ENCODE results near the gene CCDC92. TPM values are rescaled to one million over a fixed set of nuclear protein-coding genes. Genes with fewer than 3 reads are reported as not detected.

CCDC92 gene
- total and polyA plus RNA-seq, 10 of the 15 experiments (the other 5 are each of a cell fraction or from before 2014, with no cell fraction given), result 0.53 to 11.8 (median 4.2) TPM

DNA sequence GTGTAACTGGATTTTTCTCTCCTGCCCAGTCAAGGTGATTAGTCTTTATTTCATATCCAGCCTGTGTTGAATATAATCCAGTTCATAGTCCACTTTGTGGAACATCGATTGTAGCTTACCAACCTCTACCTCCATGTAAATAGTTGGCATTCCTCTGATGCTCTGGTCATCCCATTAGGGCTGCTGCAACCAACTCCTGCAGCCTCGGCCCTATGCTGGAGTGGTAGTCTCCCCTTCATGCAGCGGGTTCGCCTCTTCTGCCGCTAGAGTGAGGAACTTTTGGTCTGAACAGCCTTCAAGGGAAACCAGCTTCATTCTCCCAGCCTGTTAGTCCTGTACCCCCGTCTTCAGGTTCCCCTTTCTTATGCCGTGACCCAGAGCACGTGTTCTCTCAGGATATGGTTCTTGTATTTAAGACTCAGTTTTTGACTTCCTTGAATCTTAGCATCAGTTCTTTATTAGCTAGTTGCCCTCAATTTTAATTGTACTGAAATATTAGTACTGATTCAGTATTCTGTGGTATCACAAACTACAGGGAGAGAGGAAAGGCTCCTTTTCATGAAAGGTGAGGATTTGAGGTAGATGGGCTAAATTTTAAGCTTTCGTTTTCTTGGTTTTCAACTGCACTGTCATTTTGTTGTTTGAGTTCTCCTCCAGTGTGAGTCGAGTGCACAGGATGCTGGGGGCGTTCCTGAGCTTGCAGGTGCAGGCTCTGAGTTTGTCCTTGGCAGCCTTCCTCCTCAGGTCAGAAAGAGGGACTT, 33.6 kb upstream of the CCDC92 start (continued):
- TF ChIP-seq EZH2 (IDR thresholded peaks at IDR 0.05; ENCODE audit: borderline replicate concordance, control insufficient read depth, low read depth, low read length) (no peak), NBN (IDR thresholded peaks at IDR 0.05) (no peak), KAT2A (conservative IDR thresholded peaks at IDR 0.05; ENCODE audit: control insufficient read depth, low read depth, low read length) (no peak)
- TF ChIP-seq, protein P1, sequence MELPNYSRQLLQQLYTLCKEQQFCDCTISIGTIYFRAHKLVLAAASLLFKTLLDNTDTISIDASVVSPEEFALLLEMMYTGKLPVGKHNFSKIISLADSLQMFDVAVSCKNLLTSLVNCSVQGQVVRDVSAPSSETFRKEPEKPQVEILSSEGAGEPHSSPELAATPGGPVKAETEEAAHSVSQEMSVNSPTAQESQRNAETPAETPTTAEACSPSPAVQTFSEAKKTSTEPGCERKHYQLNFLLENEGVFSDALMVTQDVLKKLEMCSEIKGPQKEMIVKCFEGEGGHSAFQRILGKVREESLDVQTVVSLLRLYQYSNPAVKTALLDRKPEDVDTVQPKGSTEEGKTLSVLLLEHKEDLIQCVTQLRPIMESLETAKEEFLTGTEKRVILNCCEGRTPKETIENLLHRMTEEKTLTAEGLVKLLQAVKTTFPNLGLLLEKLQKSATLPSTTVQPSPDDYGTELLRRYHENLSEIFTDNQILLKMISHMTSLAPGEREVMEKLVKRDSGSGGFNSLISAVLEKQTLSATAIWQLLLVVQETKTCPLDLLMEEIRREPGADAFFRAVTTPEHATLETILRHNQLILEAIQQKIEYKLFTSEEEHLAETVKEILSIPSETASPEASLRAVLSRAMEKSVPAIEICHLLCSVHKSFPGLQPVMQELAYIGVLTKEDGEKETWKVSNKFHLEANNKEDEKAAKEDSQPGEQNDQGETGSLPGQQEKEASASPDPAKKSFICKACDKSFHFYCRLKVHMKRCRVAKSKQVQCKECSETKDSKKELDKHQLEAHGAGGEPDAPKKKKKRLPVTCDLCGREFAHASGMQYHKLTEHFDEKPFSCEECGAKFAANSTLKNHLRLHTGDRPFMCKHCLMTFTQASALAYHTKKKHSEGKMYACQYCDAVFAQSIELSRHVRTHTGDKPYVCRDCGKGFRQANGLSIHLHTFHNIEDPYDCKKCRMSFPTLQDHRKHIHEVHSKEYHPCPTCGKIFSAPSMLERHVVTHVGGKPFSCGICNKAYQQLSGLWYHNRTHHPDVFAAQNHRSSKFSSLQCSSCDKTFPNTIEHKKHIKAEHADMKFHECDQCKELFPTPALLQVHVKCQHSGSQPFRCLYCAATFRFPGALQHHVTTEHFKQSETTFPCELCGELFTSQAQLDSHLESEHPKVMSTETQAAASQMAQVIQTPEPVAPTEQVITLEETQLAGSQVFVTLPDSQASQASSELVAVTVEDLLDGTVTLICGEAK (IDR thresholded peaks at IDR 0.05; ENCODE audit: borderline replicate concordance), result no peak

DNA sequence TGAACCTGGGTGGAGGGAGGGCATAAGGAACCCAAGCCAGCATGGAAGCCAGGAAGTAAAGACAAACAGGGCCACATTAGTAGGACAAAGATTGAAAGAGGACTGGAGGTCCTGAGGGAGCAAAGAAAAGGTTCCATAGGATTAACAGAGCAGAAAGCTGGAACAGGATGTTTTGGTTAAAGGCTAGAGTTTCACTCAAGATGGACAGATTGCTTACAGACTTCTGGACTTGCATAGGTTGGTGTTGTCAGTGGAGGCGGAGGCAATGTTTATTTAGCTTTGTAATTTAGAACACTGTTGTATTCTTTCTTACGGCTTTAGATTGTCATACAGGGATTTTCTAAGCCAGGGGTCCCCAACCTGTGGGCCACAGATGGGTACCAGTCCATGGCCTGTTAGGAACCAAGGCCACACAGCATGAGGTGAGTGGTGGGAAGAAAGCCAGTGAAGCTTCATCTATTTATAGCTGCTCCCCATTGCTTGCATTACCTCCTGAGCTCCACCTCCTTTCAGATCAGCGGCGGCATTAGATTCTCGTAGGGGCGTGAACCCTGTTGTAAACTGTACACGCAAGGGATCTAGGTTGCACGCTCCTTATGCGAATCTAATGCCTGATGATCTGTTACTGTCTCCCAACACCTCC, 31.7 kb upstream of the CCDC92 start:
- Histone ChIP-seq H2AFZ (ENCODE audit: control insufficient read depth, low read depth, low read length) (no peak overlapping the region), H3K9me3 (replicated peaks; ENCODE audit: control insufficient read depth, insufficient read depth, low read length) (no peaks in the 10 kb centered on the region), H3K4me1 (ENCODE audit: control insufficient read depth, insufficient read depth, low read length) (peaks cover 14% of the 10 kb centered on the region), H3K79me2 (ENCODE audit: control insufficient read depth, insufficient read depth, low read length) (no peaks in the 10 kb centered on the region; the same call in 1 of the 2 replicates), H3K27ac (ENCODE audit: control insufficient read depth, insufficient read depth) (no peak overlapping the region), H4K20me1 (ENCODE audit: control insufficient read depth, insufficient read depth) (no peaks in the 10 kb centered on the region), H3K4me3 (no peak overlapping the region), H3K4me2 (ENCODE audit: control insufficient read depth, insufficient read depth) (no peak overlapping the region), H3K36me3 (ENCODE audit: control insufficient read depth in 2 of 2, insufficient read depth in 2 of 2, low read length in 1 of 2) (peaks cover 9 to 12% of the 10 kb centered on the region in 2 experiments), H3K9ac (ENCODE audit: control insufficient read depth, insufficient read depth, low read length) (no peak overlapping the region), H3K27me3 (replicated peaks in 1 of 2; ENCODE audit: control insufficient read depth in 2 of 2, insufficient read depth in 2 of 2, low read length in 1 of 2) (no peaks in the 10 kb centered on the region)
- BruUV-seq (replicated peaks), result no TSS peak
- in situ Hi-C loops (cut with MboI) (no loop called here), intact Hi-C loops (cut with micrococcal nuclease; ENCODE audit: unreplicated experiment) (no loop called here)
- no peak for DNase-seq (ENCODE audit: low read depth, low spot score)
- 99% methylated on average over 9 of the region's 9 CpGs for WGBS (ENCODE audit: insufficient coverage, insufficient replicate concordance, low lambda C conversion rate, missing lambda C conversion rate)
- CTCF ChIA-PET, result interaction anchor here (1.2 kb wide), 1 partner anchor 28 kb away, joined by 4 read pairs; no protein-coding TSS in a partner anchor
- ATAC-seq, result no peak
- RAD21 ChIA-PET (ENCODE audit: unreplicated experiment), result no interaction called here
- POLR2A ChIA-PET, result interaction anchor here (0.5 kb wide), 1 partner anchor 1126 kb away, joined by 5 read pairs; no protein-coding TSS in a partner anchor
- SMC1A ChIA-PET (ENCODE audit: uncharacterized antibody, unreplicated experiment), result no interaction called here
- FAIRE-seq, result no peak
- TF ChIP-seq RFX5 (IDR thresholded peaks at IDR 0.05; ENCODE audit: low read depth, low read length), result no peak
- TF ChIP-seq, protein P2, sequence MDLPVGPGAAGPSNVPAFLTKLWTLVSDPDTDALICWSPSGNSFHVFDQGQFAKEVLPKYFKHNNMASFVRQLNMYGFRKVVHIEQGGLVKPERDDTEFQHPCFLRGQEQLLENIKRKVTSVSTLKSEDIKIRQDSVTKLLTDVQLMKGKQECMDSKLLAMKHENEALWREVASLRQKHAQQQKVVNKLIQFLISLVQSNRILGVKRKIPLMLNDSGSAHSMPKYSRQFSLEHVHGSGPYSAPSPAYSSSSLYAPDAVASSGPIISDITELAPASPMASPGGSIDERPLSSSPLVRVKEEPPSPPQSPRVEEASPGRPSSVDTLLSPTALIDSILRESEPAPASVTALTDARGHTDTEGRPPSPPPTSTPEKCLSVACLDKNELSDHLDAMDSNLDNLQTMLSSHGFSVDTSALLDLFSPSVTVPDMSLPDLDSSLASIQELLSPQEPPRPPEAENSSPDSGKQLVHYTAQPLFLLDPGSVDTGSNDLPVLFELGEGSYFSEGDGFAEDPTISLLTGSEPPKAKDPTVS (IDR thresholded peaks at IDR 0.05; ENCODE audit: low read depth, low read length), result no peak
- no peak for TF ChIP-seq ZSCAN29 (IDR thresholded peaks at IDR 0.05)
- TF ChIP-seq BHLHE40 (IDR thresholded peaks at IDR 0.05; ENCODE audit: borderline replicate concordance in 1 of 2, low read depth in 2 of 2, low read length in 1 of 2), result no peak
- TF ChIP-seq IKZF1 (conservative IDR thresholded peaks at IDR 0.05), result no peak
- TF ChIP-seq, protein P3, sequence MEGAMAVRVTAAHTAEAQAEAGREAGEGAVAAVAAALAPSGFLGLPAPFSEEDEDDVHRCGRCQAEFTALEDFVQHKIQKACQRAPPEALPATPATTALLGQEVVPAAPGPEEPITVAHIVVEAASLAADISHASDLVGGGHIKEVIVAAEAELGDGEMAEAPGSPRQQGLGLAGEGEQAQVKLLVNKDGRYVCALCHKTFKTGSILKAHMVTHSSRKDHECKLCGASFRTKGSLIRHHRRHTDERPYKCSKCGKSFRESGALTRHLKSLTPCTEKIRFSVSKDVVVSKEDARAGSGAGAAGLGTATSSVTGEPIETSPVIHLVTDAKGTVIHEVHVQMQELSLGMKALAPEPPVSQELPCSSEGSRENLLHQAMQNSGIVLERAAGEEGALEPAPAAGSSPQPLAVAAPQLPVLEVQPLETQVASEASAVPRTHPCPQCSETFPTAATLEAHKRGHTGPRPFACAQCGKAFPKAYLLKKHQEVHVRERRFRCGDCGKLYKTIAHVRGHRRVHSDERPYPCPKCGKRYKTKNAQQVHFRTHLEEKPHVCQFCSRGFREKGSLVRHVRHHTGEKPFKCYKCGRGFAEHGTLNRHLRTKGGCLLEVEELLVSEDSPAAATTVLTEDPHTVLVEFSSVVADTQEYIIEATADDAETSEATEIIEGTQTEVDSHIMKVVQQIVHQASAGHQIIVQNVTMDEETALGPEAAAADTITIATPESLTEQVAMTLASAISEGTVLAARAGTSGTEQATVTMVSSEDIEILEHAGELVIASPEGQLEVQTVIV (IDR thresholded peaks at IDR 0.05; ENCODE audit: borderline replicate concordance, partially characterized antibody), result no peak

All from GM12878 (cell line).